H54 (cell line): ENCODE results near the gene NR2F1.

Experiments used
- DNase-seq: peaks from one replicate; pipeline ENCODE4 v3.0.0; 2011; ENCODE audit warnings: low spot score, mixed read lengths; ENCODE audit not compliant: insufficient read length
- FAIRE-seq: peaks from 3 replicates; lab custom pipeline; 2011; peaks lifted over from hg19 to GRCh38; lab: Jason Lieb, UNC
- POLR2A ChIP-seq: IDR thresholded peaks from 2 replicates; pipeline ENCODE4 v1.6.1; 2011; ENCODE audit warnings: low read depth, mild to moderate bottlenecking, low read length

Gene NR2F1

DNA sequence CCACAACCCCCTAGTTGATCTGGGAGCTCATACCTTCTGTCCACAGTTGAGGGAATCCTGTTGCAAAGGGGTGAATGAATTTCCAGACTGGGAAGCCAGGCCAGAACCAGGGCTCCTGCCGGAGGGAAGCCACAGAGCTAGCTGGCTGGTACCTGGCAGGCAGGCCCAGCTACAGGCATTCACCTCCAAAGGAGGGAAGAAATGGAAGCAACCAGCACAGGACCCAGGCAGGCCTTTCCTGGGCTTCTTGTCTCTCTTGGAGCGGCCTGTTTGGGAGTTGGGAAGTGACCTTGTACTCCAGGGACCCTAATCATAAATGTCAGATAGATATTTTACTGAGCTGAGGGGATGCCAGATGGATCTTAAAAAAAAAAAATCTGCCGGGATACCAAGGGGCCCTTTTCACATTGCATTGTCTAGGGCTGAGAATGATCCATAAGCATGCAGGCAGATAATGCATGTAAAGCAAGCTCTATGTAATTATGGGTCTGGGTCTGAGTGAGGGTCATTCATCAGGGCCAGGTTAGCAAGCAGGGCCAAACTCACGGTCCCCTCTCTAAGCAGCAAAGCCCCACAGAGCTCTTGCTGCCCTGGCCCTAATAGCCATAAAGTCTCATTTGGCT lies 8.4 kb downstream of the NR2F1 start:
- DNase-seq (no peak), FAIRE-seq (no peak)
- no peak for TF ChIP-seq POLR2A

DNA sequence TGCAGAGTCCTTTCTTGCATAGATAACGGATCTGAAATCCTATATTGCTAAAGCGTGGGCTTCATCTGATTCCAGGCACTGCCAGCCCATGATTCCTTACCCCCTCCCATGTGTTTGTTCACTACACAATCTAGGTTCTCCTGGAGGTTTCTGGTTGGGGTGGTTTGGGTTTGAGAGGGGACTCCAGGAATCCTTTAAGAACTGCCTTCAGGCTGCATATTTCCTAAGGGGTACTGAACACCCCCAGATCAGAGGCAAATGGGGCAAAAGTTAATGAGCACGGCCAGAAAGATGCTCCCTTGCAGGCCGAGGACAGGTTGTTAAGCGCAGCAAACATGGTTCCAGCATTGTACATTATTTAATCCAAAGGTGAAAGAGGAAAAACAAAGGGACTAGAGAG lies 9.9 kb downstream of the NR2F1 start:
- no peak for DNase-seq
- FAIRE-seq, result no peak
- no peak for TF ChIP-seq POLR2A

DNA sequence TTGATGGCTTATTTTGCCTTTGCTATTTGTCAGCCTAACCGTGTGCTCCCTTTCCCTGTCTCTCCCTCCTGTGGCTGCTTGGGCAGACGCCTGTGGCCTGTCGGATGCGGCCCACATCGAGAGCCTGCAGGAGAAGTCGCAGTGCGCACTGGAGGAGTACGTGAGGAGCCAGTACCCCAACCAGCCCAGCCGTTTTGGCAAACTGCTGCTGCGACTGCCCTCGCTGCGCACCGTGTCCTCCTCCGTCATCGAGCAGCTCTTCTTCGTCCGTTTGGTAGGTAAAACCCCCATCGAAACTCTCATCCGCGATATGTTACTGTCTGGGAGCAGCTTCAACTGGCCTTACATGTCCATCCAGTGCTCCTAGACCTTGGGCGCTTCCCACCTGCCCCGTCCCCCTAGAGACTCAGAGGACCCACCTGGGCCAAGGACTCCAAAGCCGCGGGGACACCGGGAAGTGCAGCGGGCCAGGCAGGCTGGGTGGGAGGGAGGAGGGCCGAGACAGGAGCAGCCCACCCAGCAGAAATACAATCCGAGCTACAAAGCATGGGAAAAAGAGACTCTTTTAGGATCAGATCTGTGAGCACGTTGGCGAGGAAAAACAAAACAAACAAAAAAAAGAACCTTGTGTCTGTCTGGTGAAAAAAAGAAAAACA lies 10.6 kb downstream of the NR2F1 start:
- DNase-seq (no peak), FAIRE-seq (no peak)
- no peak for TF ChIP-seq POLR2A

DNA sequence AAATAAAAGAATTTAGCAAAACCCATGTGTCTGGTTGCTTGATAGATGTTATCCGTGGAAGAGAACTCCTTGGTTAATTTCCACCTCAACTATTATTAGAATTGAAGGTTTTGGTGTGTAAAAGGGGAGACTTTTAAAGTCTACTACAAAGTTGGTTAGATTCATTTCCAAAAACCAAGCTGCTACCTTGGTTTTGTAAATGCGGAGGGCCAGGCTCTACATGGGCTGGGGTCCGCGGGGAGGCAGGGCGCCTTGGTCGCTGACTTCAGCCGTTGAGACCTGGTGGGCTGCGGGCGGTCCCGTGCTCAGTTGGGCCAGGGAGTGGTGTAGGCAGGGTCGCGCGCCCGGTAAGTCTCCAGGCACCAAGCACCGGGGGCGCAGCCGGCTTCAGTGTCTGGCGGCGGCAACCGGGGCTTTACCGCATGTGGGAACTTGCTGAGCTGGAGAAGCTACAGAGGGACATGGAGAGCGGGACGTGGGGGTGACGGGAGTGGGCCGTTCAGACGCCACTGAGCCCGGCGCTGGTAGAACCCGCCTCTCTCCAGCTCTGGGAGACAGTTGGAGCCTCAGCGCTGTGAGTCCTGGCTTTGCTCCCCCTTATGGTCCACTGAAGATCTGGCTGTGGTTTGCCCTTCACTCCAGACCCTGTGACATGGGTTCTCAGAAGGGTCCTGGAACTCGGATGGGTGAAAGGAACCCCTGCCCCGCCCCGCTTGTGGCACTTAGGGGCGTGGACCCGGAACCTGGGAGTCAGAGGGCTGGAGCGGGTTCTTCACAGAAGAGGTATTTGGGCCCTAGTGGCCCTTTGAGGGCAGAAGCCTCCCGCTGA lies 11.8 kb downstream of the NR2F1 start:
- DNase-seq (no peak), FAIRE-seq (no peak)
- no peak for TF ChIP-seq POLR2A

DNA sequence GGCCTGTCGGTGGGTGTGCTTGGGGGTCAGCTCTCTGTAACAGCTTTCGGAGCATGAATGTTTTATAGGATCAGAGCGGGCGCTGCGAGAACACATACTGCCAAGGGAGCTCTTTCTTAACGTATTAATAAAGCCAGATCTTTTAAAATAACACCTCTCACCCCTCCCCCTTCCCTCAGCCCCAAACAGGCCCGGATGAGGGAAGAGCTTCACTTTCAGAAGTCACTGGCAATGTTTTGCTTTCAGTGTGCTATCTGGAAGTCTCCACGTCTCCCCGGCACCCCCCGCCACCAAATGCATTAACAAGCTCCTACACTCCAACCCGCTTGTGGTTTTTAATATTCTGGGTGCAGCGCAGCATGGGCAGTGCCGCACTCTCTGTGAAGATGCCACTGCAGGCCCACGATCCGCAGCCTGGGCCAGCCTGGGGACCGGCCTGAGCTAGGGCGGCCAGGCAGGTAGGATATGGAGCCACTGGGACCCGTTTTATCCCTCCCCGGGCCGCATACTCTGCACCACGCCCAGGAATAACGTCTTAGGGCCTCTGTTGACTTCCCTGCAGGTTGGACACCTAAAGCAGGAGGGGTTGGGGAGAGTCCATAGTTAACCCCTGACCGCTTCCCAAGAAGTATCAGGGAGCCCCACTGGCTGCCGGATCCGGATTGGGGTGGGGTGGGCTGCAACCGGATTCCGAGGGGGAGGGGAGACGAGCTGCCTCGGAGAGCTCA lies 12.6 kb downstream of the NR2F1 start:
- TF ChIP-seq POLR2A, result no peak
- no peak for DNase-seq
- FAIRE-seq, result no peak

DNA sequence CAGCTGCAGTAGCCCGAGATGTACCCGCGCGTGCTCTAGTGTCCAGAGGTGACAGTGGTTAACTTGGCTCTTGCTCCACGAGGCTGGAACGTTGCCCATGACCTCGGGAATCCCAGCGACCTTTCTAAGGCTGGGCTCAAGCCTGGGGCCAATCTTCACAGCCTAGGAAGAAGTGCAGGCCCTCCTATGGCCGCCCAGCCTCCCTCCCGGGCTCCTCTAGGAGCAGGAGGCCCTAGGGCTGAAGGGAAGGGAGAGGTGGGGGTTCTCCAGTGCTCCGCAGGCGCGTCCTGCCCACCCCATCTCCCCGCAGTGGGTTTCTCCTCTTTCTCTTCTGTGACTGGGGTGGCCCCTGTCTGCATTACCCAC lies 13.3 kb downstream of the NR2F1 start:
- DNase-seq (no peak), FAIRE-seq (no peak)
- TF ChIP-seq POLR2A, result no peak

DNA sequence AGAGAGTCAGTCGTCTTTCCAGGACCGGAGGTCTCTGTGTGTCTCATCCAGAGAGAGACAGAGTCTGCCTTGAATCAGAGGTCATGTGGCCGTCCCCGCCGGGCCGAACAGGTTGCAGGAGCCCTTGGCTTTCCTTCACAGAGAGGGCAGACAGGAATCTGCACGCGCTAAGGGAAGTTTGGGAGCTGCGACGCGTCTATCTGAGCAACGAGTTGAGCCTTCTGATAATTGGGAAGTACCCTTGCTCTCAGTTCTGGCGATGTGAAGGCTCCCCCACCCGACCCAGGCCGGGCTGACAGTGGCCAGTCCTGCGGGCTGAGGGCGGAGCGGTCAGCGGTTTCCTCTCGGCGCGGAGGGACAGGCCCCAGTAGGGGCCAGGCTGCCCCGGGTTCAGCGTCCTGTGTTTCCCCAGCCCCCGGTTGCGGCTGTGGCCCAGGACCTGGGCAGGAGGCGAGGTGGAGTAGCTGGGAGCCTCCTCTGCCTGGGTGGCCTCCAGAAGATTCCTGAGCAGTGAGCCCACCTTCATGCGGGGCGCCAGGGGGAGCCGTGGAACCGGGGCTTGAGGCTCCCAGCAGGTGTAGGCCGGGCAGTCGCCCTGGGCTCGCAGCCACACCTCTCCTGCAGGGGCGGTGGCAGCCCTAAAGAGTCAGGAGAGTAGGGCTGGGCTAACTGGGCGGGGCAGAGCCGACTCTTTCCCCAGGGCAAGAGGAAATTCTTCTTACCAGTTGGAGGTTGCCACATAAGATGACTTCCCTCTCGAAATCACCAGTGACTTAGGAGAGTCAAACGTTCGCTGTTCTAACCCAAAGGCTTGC lies 13.9 kb downstream of the NR2F1 start:
- no peak for TF ChIP-seq POLR2A
- FAIRE-seq (no peak), DNase-seq (no peak)

DNA sequence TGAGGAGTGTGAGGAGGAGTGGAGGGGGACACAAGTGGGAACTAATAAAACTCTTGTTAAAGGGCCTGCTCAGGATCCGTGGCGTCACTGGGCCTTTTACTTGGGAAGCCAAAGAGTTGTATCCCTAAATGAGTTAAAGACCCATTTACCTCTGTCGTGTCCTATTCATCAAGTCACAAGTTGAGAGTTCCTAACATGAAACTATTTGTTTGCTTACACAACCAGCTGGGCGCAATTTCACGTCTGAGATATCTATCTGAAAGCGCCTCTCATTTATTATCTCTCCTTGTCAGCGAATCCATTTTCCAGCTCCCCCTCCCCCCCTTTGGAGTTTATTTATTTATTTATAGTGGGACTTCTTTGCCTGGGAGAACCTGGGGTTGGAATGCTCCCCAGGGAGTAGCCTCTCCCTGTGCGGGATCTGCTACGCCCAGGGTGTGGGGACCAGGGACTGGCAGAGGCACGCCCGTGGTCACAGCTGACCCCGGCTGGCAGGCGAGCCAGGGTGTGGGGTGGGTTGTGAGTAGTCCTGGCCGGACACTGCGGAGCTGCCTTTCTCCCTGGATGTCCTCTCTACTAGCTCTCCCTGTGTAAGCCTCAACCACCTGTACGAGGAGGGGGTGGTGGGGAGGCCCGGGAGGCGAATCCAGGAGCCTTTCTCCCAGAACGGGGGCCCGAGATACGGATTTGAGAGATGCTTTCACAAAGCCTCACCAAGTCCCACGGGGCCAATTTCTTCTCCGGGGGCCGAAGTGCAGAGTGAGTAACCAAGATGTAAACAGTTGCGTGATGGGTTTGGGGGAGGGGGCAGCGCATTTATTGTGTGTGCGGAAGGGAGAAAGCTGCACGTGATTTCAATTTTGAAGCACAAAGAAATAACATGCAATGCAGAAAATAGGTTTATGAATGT lies 15.3 kb downstream of the NR2F1 start:
- FAIRE-seq (no peak), DNase-seq (no peak)
- no peak for TF ChIP-seq POLR2A

DNA sequence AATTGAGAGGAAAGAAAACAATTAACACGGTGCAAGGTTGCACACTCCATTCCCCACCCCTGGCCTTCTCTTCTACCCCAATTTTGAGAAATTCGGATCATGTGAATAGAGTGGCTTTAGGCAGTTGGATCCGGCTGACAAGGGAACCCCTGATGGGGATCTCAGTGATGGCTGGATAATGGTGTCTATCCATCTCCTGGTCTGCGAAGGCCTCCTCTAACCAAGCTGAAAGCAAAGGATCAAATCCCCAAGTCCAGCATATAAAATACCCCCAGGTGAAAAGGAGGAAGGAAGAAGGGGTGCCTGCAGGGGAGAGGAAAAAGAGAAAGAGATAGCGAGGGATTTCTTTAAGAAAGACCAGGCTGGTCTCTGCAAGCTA lies 16.0 kb downstream of the NR2F1 start:
- FAIRE-seq, result no peak
- DNase-seq, result no peak
- no peak for TF ChIP-seq POLR2A

DNA sequence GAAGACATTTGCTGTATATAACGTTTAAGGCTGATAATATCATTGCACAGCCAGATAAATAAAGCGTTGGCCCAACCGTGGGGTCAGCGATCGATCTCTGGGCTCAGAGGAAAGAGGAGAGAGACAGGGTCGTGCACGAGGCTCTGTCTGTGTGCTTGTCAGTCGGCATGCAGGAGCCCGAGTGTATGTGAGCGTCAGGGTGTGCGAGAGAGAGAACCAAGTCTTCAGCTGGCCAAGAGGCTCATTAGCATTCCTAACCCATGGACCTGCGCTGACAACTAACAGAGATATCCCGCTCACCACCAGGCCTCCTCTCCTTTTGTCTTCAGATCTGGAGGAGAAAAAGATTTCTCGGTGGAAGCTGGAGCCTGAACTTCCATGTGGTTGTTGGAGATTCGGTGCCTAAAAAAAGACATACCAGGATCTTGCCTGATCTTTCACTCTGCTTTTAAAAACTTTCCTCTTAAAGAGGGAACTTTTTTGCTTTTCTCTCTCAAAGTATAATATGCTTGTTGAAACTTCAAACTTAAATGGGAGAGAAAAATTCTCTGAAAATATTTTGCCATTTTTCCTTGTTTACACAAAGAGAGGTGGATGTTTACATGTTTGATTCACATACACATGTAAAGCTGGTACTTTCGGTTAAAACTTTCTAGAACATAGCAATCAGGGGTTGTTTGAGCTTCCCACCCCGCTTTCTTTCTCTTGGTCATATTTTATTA lies 16.5 kb downstream of the NR2F1 start:
- FAIRE-seq, result no peak
- no peak for DNase-seq
- no peak for TF ChIP-seq POLR2A

DNA sequence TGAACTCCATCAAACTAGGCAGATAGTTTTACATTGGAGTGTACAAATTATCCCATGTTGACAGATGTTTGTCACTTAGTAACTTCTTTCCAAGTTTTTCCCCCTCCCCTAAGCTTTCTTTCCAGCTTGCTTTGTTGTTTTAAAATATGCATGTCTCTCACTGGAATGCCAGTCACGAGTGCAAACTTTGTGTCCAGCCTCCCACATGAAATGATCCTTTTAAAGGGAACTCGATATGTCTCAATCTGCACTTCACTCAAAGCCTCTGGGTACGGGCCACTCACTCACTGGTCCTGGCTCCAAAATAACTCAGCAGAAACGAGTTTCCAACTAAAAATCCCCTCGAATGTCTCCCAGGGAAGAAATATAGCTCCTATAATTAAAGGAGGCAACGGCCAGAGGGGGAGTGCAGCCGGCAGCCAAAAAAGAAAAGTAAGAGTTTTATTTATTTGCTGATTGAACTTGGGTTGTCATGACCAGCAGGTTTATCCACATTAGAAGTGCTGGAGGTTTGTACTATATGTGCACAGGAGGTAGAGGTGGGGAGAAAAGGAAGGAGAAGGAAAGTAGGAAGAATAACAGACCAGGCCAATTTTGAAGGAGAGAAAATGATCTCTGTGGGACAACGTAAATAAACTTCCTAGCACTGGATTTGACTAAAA lies 17.5 kb downstream of the NR2F1 start:
- FAIRE-seq (no peak), DNase-seq (no peak)
- TF ChIP-seq POLR2A, result no peak
